ENCODE results near the gene ATP5IF1. TPM values are rescaled to one million over a fixed set of nuclear protein-coding genes. Genes with fewer than 3 reads are reported as not detected.

The ATP5IF1 gene
- total RNA-seq (100 to 1,000 TPM in 1 of 2 donors, 10 to 100 TPM in 1; 89.1 to 182 TPM), polyA plus RNA-seq (ENCODE audit: insufficient read length in 2 of 2) (100 to 1,000 TPM; 307 to 310 TPM)
- long read RNA-seq, donor 1, transcript ATP5IF1-201 (3 exons, 494 nt) = major isoform, 199 of 256 reads
- long read RNA-seq, donor 1, transcript ATP5IF1-202 (2 exons, 1,855 nt) = minor isoform, 33 of 256 reads
- long read RNA-seq, donor 1, transcript ATP5IF1-204 (3 exons, 599 nt) = minor isoform, 13 of 256 reads
- long read RNA-seq, donor 1, partial matches to known transcripts = 11 of 256 reads
- long read RNA-seq, donor 1, other reads (novel, unspliced or antisense) = 0 of 256 reads
- long read RNA-seq, donor 2, transcript ATP5IF1-202 (2 exons, 1,855 nt) = minor isoform, 15 of 129 reads
- long read RNA-seq, donor 2, transcript ATP5IF1-201 (3 exons, 494 nt) = major isoform, 108 of 129 reads
- long read RNA-seq, donor 2, partial matches to known transcripts = 6 of 129 reads
- long read RNA-seq, donor 2, other reads (novel, unspliced or antisense) = 0 of 129 reads
- long read RNA-seq, donor 3, transcript ATP5IF1-202 (2 exons, 1,855 nt) = minor isoform, 10 of 126 reads
- long read RNA-seq, donor 3, transcript ATP5IF1-201 (3 exons, 494 nt) = major isoform, 109 of 126 reads
- long read RNA-seq, donor 3, partial matches to known transcripts = 5 of 126 reads
- long read RNA-seq, donor 3, other reads (novel, unspliced or antisense) = 0 of 126 reads
- long read RNA-seq, donor 4, transcript ATP5IF1-204 (3 exons, 599 nt) = minor isoform, 8 of 226 reads
- long read RNA-seq, donor 4, transcript ATP5IF1-201 (3 exons, 494 nt) = major isoform, 182 of 226 reads
- long read RNA-seq, donor 4, transcript ATP5IF1-202 (2 exons, 1,855 nt) = minor isoform, 18 of 226 reads
- long read RNA-seq, donor 4, partial matches to known transcripts = 18 of 226 reads
- long read RNA-seq, donor 4, other reads (novel, unspliced or antisense) = 0 of 226 reads

GRCh38 chr1:28235755-28236655 is at the start of gene ATP5IF1:
TSS of gene ATP5IF1 (plus strand) at chr1:28236124. CDS start at chr1:28236184, 60 bp downstream.
- no peaks in the 10 kb centered on the region for H3K9me3 ChIP-seq (ENCODE audit: control insufficient read depth, insufficient read depth, low read length)

GRCh38 chr1:28190337-28190979 is 45.5 kb upstream of the ATP5IF1 start:
- Histone ChIP-seq H3K36me3 (ENCODE audit: control insufficient read depth, insufficient read depth, low read length) (peaks cover 8% of the 10 kb centered on the region), H3K9me3 (ENCODE audit: control insufficient read depth, insufficient read depth, low read length) (no peaks in the 10 kb centered on the region), H3K27ac (ENCODE audit: low read depth, low read length) (no peak overlapping the region), H3K4me1 (ENCODE audit: control insufficient read depth, insufficient read depth, low read length) (no peaks in the 10 kb centered on the region), H3K27me3 (ENCODE audit: control insufficient read depth, insufficient read depth, low read length) (no peaks in the 10 kb centered on the region), H3K4me3 (ENCODE audit: low read depth, low read length) (no peak overlapping the region)
- 89% methylated on average over 2 of the region's 3 CpGs for WGBS (ENCODE audit: insufficient coverage)
- DNase-seq (ENCODE audit: low read depth in 4 of 6, low spot score in 6 of 6) = no peak

More at GRCh38 chr1:28235755-28236655, at the start of gene ATP5IF1:
- under 1% methylated on average over 58 of the region's 60 CpGs for WGBS (ENCODE audit: insufficient coverage)
- DNase-seq (ENCODE audit: low read depth in 4 of 6, low spot score in 6 of 6) = peak; percentile 91 to 100 (median 96)
- Histone ChIP-seq H3K4me3 (ENCODE audit: low read depth, low read length) (peak within 1 kb of the TSS; percentile 100), H3K27me3 (ENCODE audit: control insufficient read depth, insufficient read depth, low read length) (no peaks in the 10 kb centered on the region), H3K27ac (ENCODE audit: low read depth, low read length) (peak within 1 kb of the TSS; percentile 91), H3K36me3 (ENCODE audit: control insufficient read depth, insufficient read depth, low read length) (no peaks in the 10 kb centered on the region), H3K4me1 (ENCODE audit: control insufficient read depth, insufficient read depth, low read length) (peaks cover 30% of the 10 kb centered on the region)

GRCh38 chr1:28190996-28191645 is 44.8 kb upstream of the ATP5IF1 start:
- H3K4me3 ChIP-seq (ENCODE audit: low read depth, low read length) = no peak overlapping the region
- H3K36me3 ChIP-seq (ENCODE audit: control insufficient read depth, insufficient read depth, low read length) = peaks cover 9% of the 10 kb centered on the region
- no peaks in the 10 kb centered on the region for H3K9me3 ChIP-seq (ENCODE audit: control insufficient read depth, insufficient read depth, low read length)
- H3K27me3 ChIP-seq (ENCODE audit: control insufficient read depth, insufficient read depth, low read length) = no peaks in the 10 kb centered on the region
- no peaks in the 10 kb centered on the region for H3K4me1 ChIP-seq (ENCODE audit: control insufficient read depth, insufficient read depth, low read length)
- no peak for DNase-seq (ENCODE audit: low read depth in 4 of 6, low spot score in 6 of 6)
- no peak overlapping the region for H3K27ac ChIP-seq (ENCODE audit: low read depth, low read length)
- WGBS (ENCODE audit: insufficient coverage) = 60% methylated on average over 10 of the region's 12 CpGs

GRCh38 chr1:28193701-28194161 is 42.2 kb upstream of the ATP5IF1 start:
- 91% methylated on average over 4 of the region's 8 CpGs for WGBS (ENCODE audit: insufficient coverage)
- H3K4me3 ChIP-seq (ENCODE audit: low read depth, low read length) = no peak overlapping the region
- no peak overlapping the region for H3K27ac ChIP-seq (ENCODE audit: low read depth, low read length)
- H3K27me3 ChIP-seq (ENCODE audit: control insufficient read depth, insufficient read depth, low read length) = no peaks in the 10 kb centered on the region
- H3K36me3 ChIP-seq (ENCODE audit: control insufficient read depth, insufficient read depth, low read length) = peaks cover 25% of the 10 kb centered on the region
- H3K4me1 ChIP-seq (ENCODE audit: control insufficient read depth, insufficient read depth, low read length) = no peaks in the 10 kb centered on the region
- no peaks in the 10 kb centered on the region for H3K9me3 ChIP-seq (ENCODE audit: control insufficient read depth, insufficient read depth, low read length)
- DNase-seq (ENCODE audit: low read depth in 4 of 6, low spot score in 6 of 6) = no peak

GRCh38 chr1:28194326-28195035 is 41.4 kb upstream of the ATP5IF1 start:
- WGBS (ENCODE audit: insufficient coverage) = 91% methylated on average over 5 of the region's 8 CpGs
- DNase-seq (ENCODE audit: low read depth in 4 of 6, low spot score in 6 of 6) = no peak
- Histone ChIP-seq H3K4me3 (ENCODE audit: low read depth, low read length) (no peak overlapping the region), H3K9me3 (ENCODE audit: control insufficient read depth, insufficient read depth, low read length) (no peaks in the 10 kb centered on the region), H3K27me3 (ENCODE audit: control insufficient read depth, insufficient read depth, low read length) (no peaks in the 10 kb centered on the region), H3K4me1 (ENCODE audit: control insufficient read depth, insufficient read depth, low read length) (no peaks in the 10 kb centered on the region), H3K36me3 (ENCODE audit: control insufficient read depth, insufficient read depth, low read length) (peaks cover 31% of the 10 kb centered on the region), H3K27ac (ENCODE audit: low read depth, low read length) (no peak overlapping the region)

GRCh38 chr1:28195780-28196179 is 40.1 kb upstream of the ATP5IF1 start:
- Histone ChIP-seq H3K27ac (ENCODE audit: low read depth, low read length) (no peak overlapping the region), H3K4me3 (ENCODE audit: low read depth, low read length) (no peak overlapping the region), H3K9me3 (ENCODE audit: control insufficient read depth, insufficient read depth, low read length) (no peaks in the 10 kb centered on the region), H3K4me1 (ENCODE audit: control insufficient read depth, insufficient read depth, low read length) (no peaks in the 10 kb centered on the region), H3K36me3 (ENCODE audit: control insufficient read depth, insufficient read depth, low read length) (peaks cover 39% of the 10 kb centered on the region), H3K27me3 (ENCODE audit: control insufficient read depth, insufficient read depth, low read length) (no peaks in the 10 kb centered on the region)
- DNase-seq (ENCODE audit: low read depth in 4 of 6, low spot score in 6 of 6) = no peak
- WGBS (ENCODE audit: insufficient coverage) = 100% methylated on average over 1 of the region's 1 CpG

- Histone ChIP-seq H3K9me3 (ENCODE audit: control insufficient read depth, insufficient read depth, low read length) (no peaks in the 10 kb centered on the region), H3K4me1 (ENCODE audit: control insufficient read depth, insufficient read depth, low read length) (no peaks in the 10 kb centered on the region), H3K27ac (ENCODE audit: low read depth, low read length) (no peak overlapping the region), H3K36me3 (ENCODE audit: control insufficient read depth, insufficient read depth, low read length) (peaks cover 42% of the 10 kb centered on the region), H3K27me3 (ENCODE audit: control insufficient read depth, insufficient read depth, low read length) (no peaks in the 10 kb centered on the region), H3K4me3 (ENCODE audit: low read depth, low read length) (no peak overlapping the region)
- DNase-seq (ENCODE audit: low read depth in 4 of 6, low spot score in 6 of 6) = no peak
- 32% methylated on average over 2 of the region's 3 CpGs for WGBS (ENCODE audit: insufficient coverage)
These were observed 39.6 kb upstream of the ATP5IF1 start for GRCh38 chr1:28196330-28196729.

All from spinal cord (tissue), 10 donors.